Measurements from ENCODE around the gene MSL1.

DNA sequence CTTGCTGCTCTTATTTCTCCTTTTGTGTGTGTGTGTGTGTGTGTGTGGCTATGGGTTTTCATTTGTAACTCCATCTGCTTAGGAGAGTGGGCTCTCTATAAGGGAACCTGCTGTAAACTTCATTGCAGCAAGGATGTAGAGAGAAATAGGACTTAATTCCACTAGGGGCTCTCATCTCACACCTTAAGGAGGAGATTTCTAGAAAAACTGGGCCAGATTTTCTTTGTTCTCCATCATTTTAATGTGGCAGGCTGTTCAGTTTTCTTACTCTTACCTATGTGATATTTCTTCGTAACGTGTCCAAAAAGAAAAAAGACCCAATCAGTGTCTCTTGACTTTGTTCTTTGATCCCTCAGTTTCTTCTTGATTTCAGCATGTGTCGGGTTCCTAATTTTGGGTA lies 14.0 kb downstream of the MSL1 start:
- TF ChIP-seq CTCF (IDR thresholded peaks at IDR 0.05) (no peak), POLR2AphosphoS5 (IDR thresholded peaks at IDR 0.05; ENCODE audit: low read depth, low read length) (0 out of 2 replicates have a peak, but pooled peaks have one; percentile 37), SIN3A (IDR thresholded peaks at IDR 0.05; ENCODE audit: borderline replicate concordance, insufficient read depth, low read depth, low read length) (no peak), REST (IDR thresholded peaks at IDR 0.05; ENCODE audit: insufficient read depth in 1 of 2, low read depth in 2 of 2, low read length in 1 of 2) (no peak), TCF7L2 (IDR thresholded peaks at IDR 0.05; ENCODE audit: low read depth, low read length) (no peak)

Data from Panc1 (cell line).